Erythroblast (primary cell): ENCODE data around the gene MAB21L4.

ENCODE experiments used
- GATA1 ChIP-seq: IDR thresholded peaks from 2 replicates; pipeline ENCODE4 v1.6.1; 2011; ENCODE audit warnings: low read depth, mild to moderate bottlenecking, control low read depth, low read length, moderate library complexity
- POLR2A ChIP-seq: IDR thresholded peaks from 2 replicates; pipeline ENCODE4 v1.6.1; 2011; ENCODE audit warnings: mild to moderate bottlenecking, low read length

- TF ChIP-seq POLR2A (no peak), GATA1 (no peak)
Measured at GRCh38 chr2:240932724-240933047, 36.7 kb upstream of the MAB21L4 start.
